ENCODE results near the gene RBP4.

DNA sequence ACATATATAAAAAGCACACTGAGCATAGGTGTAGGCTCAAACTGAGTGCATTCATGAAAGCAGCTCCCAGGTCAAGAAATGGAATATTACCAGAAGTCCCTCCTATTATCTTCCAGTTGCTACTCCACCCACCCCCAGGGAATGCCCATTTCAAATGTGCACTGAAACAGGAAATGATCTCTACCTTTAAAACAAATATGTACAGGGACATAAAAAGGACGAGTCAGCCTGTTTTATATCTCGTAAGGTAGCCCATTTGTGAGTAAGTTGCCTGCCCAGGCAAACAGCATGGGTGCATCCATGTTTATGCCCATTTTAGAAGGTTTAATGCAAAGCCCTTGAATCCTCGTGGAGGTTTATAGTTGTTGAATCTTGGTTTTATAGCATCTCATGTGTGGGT, 24.1 kb downstream of the RBP4 start:
- TF ChIP-seq, protein P1, sequence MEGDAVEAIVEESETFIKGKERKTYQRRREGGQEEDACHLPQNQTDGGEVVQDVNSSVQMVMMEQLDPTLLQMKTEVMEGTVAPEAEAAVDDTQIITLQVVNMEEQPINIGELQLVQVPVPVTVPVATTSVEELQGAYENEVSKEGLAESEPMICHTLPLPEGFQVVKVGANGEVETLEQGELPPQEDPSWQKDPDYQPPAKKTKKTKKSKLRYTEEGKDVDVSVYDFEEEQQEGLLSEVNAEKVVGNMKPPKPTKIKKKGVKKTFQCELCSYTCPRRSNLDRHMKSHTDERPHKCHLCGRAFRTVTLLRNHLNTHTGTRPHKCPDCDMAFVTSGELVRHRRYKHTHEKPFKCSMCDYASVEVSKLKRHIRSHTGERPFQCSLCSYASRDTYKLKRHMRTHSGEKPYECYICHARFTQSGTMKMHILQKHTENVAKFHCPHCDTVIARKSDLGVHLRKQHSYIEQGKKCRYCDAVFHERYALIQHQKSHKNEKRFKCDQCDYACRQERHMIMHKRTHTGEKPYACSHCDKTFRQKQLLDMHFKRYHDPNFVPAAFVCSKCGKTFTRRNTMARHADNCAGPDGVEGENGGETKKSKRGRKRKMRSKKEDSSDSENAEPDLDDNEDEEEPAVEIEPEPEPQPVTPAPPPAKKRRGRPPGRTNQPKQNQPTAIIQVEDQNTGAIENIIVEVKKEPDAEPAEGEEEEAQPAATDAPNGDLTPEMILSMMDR (IDR thresholded peaks at IDR 0.05), result no peak
- no peak for TF ChIP-seq POLR2A (IDR thresholded peaks at IDR 0.05)
